NCI-H2107 treated with DMSO at 0.1 percent for 48 hours (cell line): ENCODE results near the gene TRAM1L1.

Experiments
- DNase-seq: peaks from one replicate; lab custom pipeline; 2025; ENCODE audit not compliant: unreplicated experiment; lab: John Stamatoyannopoulos, UW

TRAM1L1 gene

GRCh38 chr4:117084866-117085701 lies at the start of gene TRAM1L1:
TSS of gene TRAM1L1 (minus strand) at chr4:117085576. CDS start at chr4:117085393, 183 bp downstream.
- DNase-seq, result no peak

- no peak for DNase-seq
Measured at GRCh38 chr4:117134386-117134785, 49.0 kb upstream of the TRAM1L1 start.

- DNase-seq, result no peak
Measured at GRCh38 chr4:117096886-117097285, 11.5 kb upstream of the TRAM1L1 start.

GRCh38 chr4:117096462-117096861 lies 11.1 kb upstream of the TRAM1L1 start:
- no peak for DNase-seq

GRCh38 chr4:117093571-117093970 lies 8.2 kb upstream of the TRAM1L1 start:
- DNase-seq, result no peak

- no peak for DNase-seq
Measured at GRCh38 chr4:117077760-117078159, 7.6 kb downstream of the TRAM1L1 start.

GRCh38 chr4:117068120-117068519 lies 17.3 kb downstream of the TRAM1L1 start:
- no peak for DNase-seq

GRCh38 chr4:117063961-117064696 lies 21.2 kb downstream of the TRAM1L1 start:
- DNase-seq, result no peak

- no peak for DNase-seq
Measured at GRCh38 chr4:117042962-117043361, 42.4 kb downstream of the TRAM1L1 start.
